Heart left ventricle (tissue), 16 donors: ENCODE measurements around the gene TCERG1. TPM values are rescaled to one million over a fixed set of nuclear protein-coding genes. Genes with fewer than 3 reads are reported as not detected.

Experiments
- ATAC-seq, 4 donors: fragments of 200-7000 bp; cut with Tn5 transposase; one replicate each; pipeline ENCODE4 v1.9.1; 2020 to 2022; ENCODE audit warnings: moderate library complexity in 4 of 4, mild to moderate bottlenecking in 3 of 4, moderate number of reproducible peaks in 1 of 4
- DNase-seq, 5 donors: peaks; one replicate each; pipeline ENCODE4 v3.0.0-alpha.2; 2020
- H3K27ac ChIP-seq, 12 donors: fragments of 200-600 bp; sonication (generic) in 4 of 12; one replicate each; pipeline versions ENCODE4 v1.5.0 to v1.8.0; 2016 to 2022; ENCODE audit warnings: mild to moderate bottlenecking in 2 of 12
- H3K27me3 ChIP-seq, 9 donors: fragments of 200-600 bp; sonication (generic) in 2 of 9; one replicate each; pipeline versions ENCODE4 v1.5.1 to v1.8.0; 2016 to 2022; ENCODE audit warnings: mild to moderate bottlenecking in 3 of 9
- H3K36me3 ChIP-seq, 9 donors: fragments of 200-600 bp; sonication (generic) in 2 of 9; one replicate each; pipeline versions ENCODE4 v1.5.0 to v1.8.0; 2018 to 2022; ENCODE audit warnings: mild to moderate bottlenecking in 2 of 9
- H3K4me1 ChIP-seq, 12 donors: fragments of 200-600 bp; sonication (generic) in 4 of 12; one replicate each; pipeline versions ENCODE4 v1.5.0 to v1.8.0; 2016 to 2022; ENCODE audit warnings: mild to moderate bottlenecking in 3 of 12
- H3K4me3 ChIP-seq, 12 donors: fragments of 200-600 bp; sonication (generic) in 4 of 12; one replicate each; pipeline versions ENCODE4 v1.5.0 to v1.8.0; 2017 to 2022; ENCODE audit warnings: mild to moderate bottlenecking in 9 of 12, moderate library complexity in 4 of 12
- H3K9me3 ChIP-seq, 12 donors: fragments of 200-600 bp; sonication (generic) in 4 of 12; one replicate each; pipeline versions ENCODE4 v1.5.0 to v1.8.0; 2016 to 2022; ENCODE audit warnings: mild to moderate bottlenecking in 1 of 12
- POLR2A ChIP-seq, 2 donors: fragments of 450-650 bp; IDR thresholded peaks; one replicate each; pipeline ENCODE4 v1.6.1; 2017; ENCODE audit warnings: antibody characterized with exemption in 2 of 2, mild to moderate bottlenecking in 2 of 2, moderate library complexity in 2 of 2
- WGBS, 4 donors: extraction: QIAGEN DNeasy Blood & Tissue Kit in 2 of 4; methylation state at CpG; one replicate each; pipeline versions ENCODE4 v1.1.5 to v1.1.7; 2013 to 2018; 5-methylcytosine and 5-hydroxymethylcytosine counted together
- intact Hi-C, 10 donors: fragments of 100-400 bp; cut with DNase I; formaldehyde crosslinking; loops; one replicate each; pipeline versions ENCODE4 v1.11.1 to v1.14.2; 2022
- polyA plus RNA-seq, 2 donors: library from polyadenylated mRNA; stranded (reverse); fragments of 200-250 nt; gene quantifications; one replicate each; pipeline ENCODE4 v1.2.3, GENCODE V29; 2013
- total RNA-seq, 9 donors: library from RNA; depleted of rRNA in 2 of 9; stranded (reverse); fragments of >200 nt in 2 of 9; fragmentation: NEBNext Ultra II Directional in 3 of 9; extraction: Animal tissue kit (Norgen Biotek cat#: 25700) in 3 of 9; gene quantifications; one replicate each; pipeline versions ENCODE4 v1.1.0 to v1.2.4, GENCODE V29; 2016 to 2023
- TF ChIP-seq, protein P1 (sequence below), 12 donors: fragments of 200-600 bp; sonication (generic) in 4 of 12; IDR thresholded peaks; one replicate each; pipeline versions ENCODE4 v1.5.0 to v1.8.0; 2018 to 2022; ENCODE audit warnings: antibody characterized with exemption in 12 of 12, mild to moderate bottlenecking in 5 of 12
- donor health status: ischemic (EF 13 %, LVEDD 7.1; RV severe dilation, severe dysfunction).
- donor health status: healthy with polysubstance abuse.
- donor health status: DM: no; HTN: yes; CAD: no.
- donor health status: DM: no; HTN: no; CAD: no.
- donor health status: ischemic (EF 25% LVEDD 6.9; RV normal size, moderate dysfunction).
- donor health status: ischemic (EF 25% LVEDD 5.7; RV mildly dilated, moderate dysfunction).
- donor health status: healthy.
- donor health status: DM: yes; HTN: yes; CAD: no.
- donor health status: ischemic (EF 35%, LVEDD 5.7; RV mildly dilated, moderate dysfunction).
- donor health status: nonischemic (EF 11% LVEDD 7.7; RV severe dilation, severe dysfunction).
- donor health status: DM: yes; HTN: yes; CAD: no.
- donor health status: PGD.
- donor health status: ischemic (EF 29% LVEDD 5.4; RV normal size, mild dysfunction).
- donor health status: nonischemic (EF 23%, LVEDD 6.1; RV moderate dilation, normal function).

TCERG1 gene
- total and polyA plus RNA-seq, 11 donors: 13.8 to 28.7 (median 21.6) TPM

DNA sequence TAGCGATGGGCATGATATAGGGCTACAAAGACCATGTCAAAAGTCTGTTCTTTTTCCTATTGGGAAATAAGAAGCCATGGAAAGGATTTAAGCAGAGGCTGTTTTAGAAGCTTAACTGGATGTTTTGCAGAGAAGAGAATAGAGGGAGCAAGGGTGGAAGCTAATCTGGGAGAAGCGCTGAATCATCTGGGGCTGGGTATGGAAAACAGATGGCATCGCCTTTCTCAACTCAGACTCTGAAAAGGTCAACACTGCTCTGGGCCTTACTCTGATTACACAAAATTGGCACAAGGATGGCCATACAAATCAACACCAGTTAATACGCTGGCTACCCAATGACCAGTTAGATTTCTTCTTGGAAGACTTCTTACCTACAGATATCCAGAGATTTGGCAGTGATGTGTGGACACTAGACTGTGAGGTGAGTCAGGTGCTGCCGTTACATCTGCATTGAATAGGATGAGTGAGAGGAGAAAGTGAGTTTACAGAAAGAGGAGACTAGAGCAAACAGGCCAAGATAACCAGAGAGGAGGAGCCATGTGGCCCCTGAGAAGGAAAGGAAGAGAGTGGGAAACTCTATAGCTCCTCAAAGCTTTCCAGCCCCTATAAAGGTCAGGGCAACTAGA, 6.2 kb upstream of the TCERG1 start:
- no peaks in the 10 kb centered on the region for H3K4me1 ChIP-seq
- no peak overlapping the region for H3K27ac ChIP-seq
- no peak for ATAC-seq
- no peak for DNase-seq
- WGBS, 4 donors: 88 to 90% (median 89%) methylated on average over 5 of the region's 5 CpGs
- intact Hi-C loops: no loop called here
- no peak overlapping the region for H3K4me3 ChIP-seq
- TF ChIP-seq, protein P1, sequence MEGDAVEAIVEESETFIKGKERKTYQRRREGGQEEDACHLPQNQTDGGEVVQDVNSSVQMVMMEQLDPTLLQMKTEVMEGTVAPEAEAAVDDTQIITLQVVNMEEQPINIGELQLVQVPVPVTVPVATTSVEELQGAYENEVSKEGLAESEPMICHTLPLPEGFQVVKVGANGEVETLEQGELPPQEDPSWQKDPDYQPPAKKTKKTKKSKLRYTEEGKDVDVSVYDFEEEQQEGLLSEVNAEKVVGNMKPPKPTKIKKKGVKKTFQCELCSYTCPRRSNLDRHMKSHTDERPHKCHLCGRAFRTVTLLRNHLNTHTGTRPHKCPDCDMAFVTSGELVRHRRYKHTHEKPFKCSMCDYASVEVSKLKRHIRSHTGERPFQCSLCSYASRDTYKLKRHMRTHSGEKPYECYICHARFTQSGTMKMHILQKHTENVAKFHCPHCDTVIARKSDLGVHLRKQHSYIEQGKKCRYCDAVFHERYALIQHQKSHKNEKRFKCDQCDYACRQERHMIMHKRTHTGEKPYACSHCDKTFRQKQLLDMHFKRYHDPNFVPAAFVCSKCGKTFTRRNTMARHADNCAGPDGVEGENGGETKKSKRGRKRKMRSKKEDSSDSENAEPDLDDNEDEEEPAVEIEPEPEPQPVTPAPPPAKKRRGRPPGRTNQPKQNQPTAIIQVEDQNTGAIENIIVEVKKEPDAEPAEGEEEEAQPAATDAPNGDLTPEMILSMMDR (IDR thresholded peaks at IDR 0.05): no peak
- no peak for TF ChIP-seq POLR2A (IDR thresholded peaks at IDR 0.05)
- H3K27me3 ChIP-seq: peaks cover 0 to 15% (median 0%) of the 10 kb centered on the region in 9 donors
- no peaks in the 10 kb centered on the region for H3K9me3 ChIP-seq
- no peaks in the 10 kb centered on the region for H3K36me3 ChIP-seq

- Histone ChIP-seq H3K4me3 (no peak overlapping the region), H3K36me3 (no peaks in the 10 kb centered on the region), H3K27ac (no peak overlapping the region), H3K27me3 (peaks cover 0 to 8% (median 0%) of the 10 kb centered on the region in 9 donors), H3K4me1 (peaks cover 0 to 5% (median 0%) of the 10 kb centered on the region in 12 donors), H3K9me3 (no peaks in the 10 kb centered on the region)
- ATAC-seq (no peak), DNase-seq (no peak)
- TF ChIP-seq, protein P1 (IDR thresholded peaks at IDR 0.05): no peak
- no peak for TF ChIP-seq POLR2A (IDR thresholded peaks at IDR 0.05)
- intact Hi-C loops: no loop called here
- 75 to 88% (median 82%) methylated on average over 2 of the region's 2 CpGs for WGBS, 4 donors
Measured at GRCh38 chr5:146441896-146442295, 5.2 kb upstream of the TCERG1 start.

- no peaks in the 10 kb centered on the region for H3K27me3 ChIP-seq
- intact Hi-C loops: no loop called here
- WGBS, 4 donors: 0 to 1% (median 1%) methylated on average over 20 of the region's 20 CpGs
- DNase-seq: no peak
- peak overlapping the region in 11 of 12 donors; percentile 76 to 93 (median 90) for H3K27ac ChIP-seq
- no peaks in the 10 kb centered on the region for H3K9me3 ChIP-seq
- H3K4me3 ChIP-seq: peak overlapping the region; percentile 75 to 100 (median 97)
- H3K36me3 ChIP-seq: no peaks in the 10 kb centered on the region
- peaks cover 0 to 39% (median 29%) of the 10 kb centered on the region in 12 donors for H3K4me1 ChIP-seq
- ATAC-seq: no peak
- TF ChIP-seq, protein P1 (IDR thresholded peaks at IDR 0.05): no peak
- no peak for TF ChIP-seq POLR2A (IDR thresholded peaks at IDR 0.05)
Measured at GRCh38 chr5:146447734-146448380, 724 bp downstream of the TCERG1 start.

GRCh38 chr5:146448783-146449519, 1.8 kb downstream of the TCERG1 start:
- peak overlapping the region in 7 of 12 donors; percentile 75 to 100 (median 98) for H3K4me3 ChIP-seq
- no peaks in the 10 kb centered on the region for H3K27me3 ChIP-seq
- ATAC-seq: no peak
- H3K27ac ChIP-seq: no peak overlapping the region
- intact Hi-C loops: no loop called here
- H3K9me3 ChIP-seq: no peaks in the 10 kb centered on the region
- no peak for TF ChIP-seq POLR2A (IDR thresholded peaks at IDR 0.05)
- TF ChIP-seq, protein P1 (IDR thresholded peaks at IDR 0.05): no peak
- DNase-seq: no peak
- H3K4me1 ChIP-seq: peaks cover 0 to 43% (median 29%) of the 10 kb centered on the region in 12 donors
- 72 to 80% (median 77%) methylated on average over 6 of the region's 6 CpGs for WGBS, 4 donors
- no peaks in the 10 kb centered on the region for H3K36me3 ChIP-seq
